ENCODE measurements around the gene CYCS.
A peak's percentile ranks its signal among the peaks of the same experiment; 100 is the strongest.

- TF ChIP-seq WRNIP1 (IDR thresholded peaks at IDR 0.05; ENCODE audit: borderline replicate concordance, low read depth, low read length): no peak
- TF ChIP-seq SP1 (IDR thresholded peaks at IDR 0.05; ENCODE audit: low read depth, low read length): no peak
- TF ChIP-seq NFIC (IDR thresholded peaks at IDR 0.05; ENCODE audit: low read depth, low read length): no peak
- no peak for TF ChIP-seq TARDBP (IDR thresholded peaks at IDR 0.05; ENCODE audit: borderline replicate concordance)
- TF ChIP-seq CTCF (IDR thresholded peaks at IDR 0.05 in 2 of 3, conservative IDR thresholded peaks at IDR 0.05 in 1 of 3; ENCODE audit: control insufficient read depth in 2 of 3, extremely low read depth in 1 of 3, insufficient read depth in 1 of 3, low read depth in 3 of 3, low read length in 3 of 3): peak; percentile 90 to 95 (median 91)
Measured at GRCh38 chr7:25098096-25099046, 26.7 kb downstream of the CYCS start.
